GM18498 (cell line): ENCODE data around the gene RBMS1.

Experiments
- ATAC-seq: cut with Tn5 transposase; IDR thresholded peaks from one replicate; pipeline ENCODE4 v1.9.1; 2021; ENCODE audit warnings: mild to moderate bottlenecking, moderate library complexity; ENCODE audit not compliant: unreplicated experiment

The RBMS1 gene

GRCh38 chr2:160437273-160437672, 56.3 kb downstream of the RBMS1 start:
- ATAC-seq, result no peak

GRCh38 chr2:160434254-160434948, 59.2 kb downstream of the RBMS1 start:
- ATAC-seq, result no peak

- ATAC-seq, result no peak
Measured at GRCh38 chr2:160433466-160434140, 60.0 kb downstream of the RBMS1 start.

- ATAC-seq, result no peak
Measured at GRCh38 chr2:160432633-160433032, 61.0 kb downstream of the RBMS1 start.

- ATAC-seq, result no peak
Measured at GRCh38 chr2:160431441-160431840, 62.2 kb downstream of the RBMS1 start.

- ATAC-seq, result no peak
Measured at GRCh38 chr2:160430001-160430344, 63.6 kb downstream of the RBMS1 start.

- ATAC-seq, result no peak
Measured at GRCh38 chr2:160429248-160430000, 64.2 kb downstream of the RBMS1 start.

GRCh38 chr2:160428405-160428763, 65.2 kb downstream of the RBMS1 start:
- no peak for ATAC-seq

- ATAC-seq, result peak; percentile 74
Measured at GRCh38 chr2:160427629-160428404, 65.8 kb downstream of the RBMS1 start.

- no peak for ATAC-seq
Measured at GRCh38 chr2:160426604-160427003, 67.0 kb downstream of the RBMS1 start.

- ATAC-seq, result no peak
Measured at GRCh38 chr2:160425434-160426151, 68.0 kb downstream of the RBMS1 start.

- ATAC-seq, result no peak
Measured at GRCh38 chr2:160423126-160423525, 70.5 kb downstream of the RBMS1 start.

- ATAC-seq, result peak; percentile 63
Measured at GRCh38 chr2:160421646-160422501, 71.7 kb downstream of the RBMS1 start.

GRCh38 chr2:160420711-160421110, 72.9 kb downstream of the RBMS1 start:
- ATAC-seq, result no peak

- no peak for ATAC-seq
Measured at GRCh38 chr2:160419776-160420505, 73.7 kb downstream of the RBMS1 start.

- no peak for ATAC-seq
Measured at GRCh38 chr2:160418853-160419252, 74.8 kb downstream of the RBMS1 start.

GRCh38 chr2:160418398-160418765, 75.2 kb downstream of the RBMS1 start:
- ATAC-seq, result no peak

GRCh38 chr2:160417745-160418397, 75.7 kb downstream of the RBMS1 start:
- ATAC-seq, result no peak

GRCh38 chr2:160415991-160416390, 77.6 kb downstream of the RBMS1 start:
- no peak for ATAC-seq
